GM21529 (cell line): ENCODE measurements around the gene TRIM46.
A peak's percentile ranks its signal among the peaks of the same experiment; 100 is the strongest.

Experiments
- ATAC-seq: cut with Tn5 transposase; IDR thresholded peaks from one replicate; pipeline ENCODE4 v1.9.1; 2021; ENCODE audit not compliant: unreplicated experiment

The TRIM46 gene

DNA sequence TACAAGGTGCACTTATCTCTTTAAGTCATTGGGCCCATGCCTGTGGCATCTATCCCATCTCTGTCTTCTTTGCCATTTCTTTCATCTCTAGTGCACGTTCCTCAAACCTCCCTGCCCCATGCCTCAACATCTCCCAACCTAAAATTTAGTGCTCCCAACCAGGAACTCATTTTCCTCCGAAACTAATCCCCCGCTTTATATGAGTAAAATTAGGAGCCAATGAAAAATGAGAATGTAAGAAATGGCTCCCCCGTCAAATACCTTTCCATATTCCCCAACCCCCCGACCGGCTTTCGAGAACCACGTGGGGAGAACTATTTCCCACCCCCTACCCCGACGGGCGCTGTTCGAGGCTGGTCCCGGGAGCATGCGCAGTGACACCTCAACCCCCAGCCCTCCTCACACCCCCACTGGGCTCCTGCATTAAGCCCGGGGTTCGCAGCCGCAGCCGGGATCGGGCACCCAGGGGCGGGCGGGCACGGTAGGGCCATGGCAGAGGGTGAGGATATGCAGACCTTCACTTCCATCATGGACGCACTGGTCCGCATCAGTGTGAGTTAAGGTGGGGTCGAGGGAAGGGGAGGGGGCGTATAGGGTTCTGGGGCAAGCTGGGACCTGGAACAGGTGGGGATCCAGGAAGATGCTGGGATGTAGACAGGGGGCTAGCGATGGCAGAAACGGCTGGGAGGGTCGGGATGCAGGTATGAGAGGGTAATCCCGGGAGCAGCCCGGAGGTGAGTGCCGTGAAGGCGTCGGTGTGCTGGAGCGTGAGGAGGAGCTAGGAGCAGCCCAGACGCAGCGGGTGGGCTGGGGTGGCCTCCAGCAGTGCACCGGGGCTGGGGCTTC lies at the start of gene TRIM46:
Gene TRIM46, plus strand, starts transcription at position 372 of the 846 bp plus-strand sequence. Its CDS starts 118 bp downstream, at position 490.
- ATAC-seq: no peak

- ATAC-seq: no peak
Measured at GRCh38 chr1:155124503-155125463, 48.9 kb upstream of the TRIM46 start.

DNA sequence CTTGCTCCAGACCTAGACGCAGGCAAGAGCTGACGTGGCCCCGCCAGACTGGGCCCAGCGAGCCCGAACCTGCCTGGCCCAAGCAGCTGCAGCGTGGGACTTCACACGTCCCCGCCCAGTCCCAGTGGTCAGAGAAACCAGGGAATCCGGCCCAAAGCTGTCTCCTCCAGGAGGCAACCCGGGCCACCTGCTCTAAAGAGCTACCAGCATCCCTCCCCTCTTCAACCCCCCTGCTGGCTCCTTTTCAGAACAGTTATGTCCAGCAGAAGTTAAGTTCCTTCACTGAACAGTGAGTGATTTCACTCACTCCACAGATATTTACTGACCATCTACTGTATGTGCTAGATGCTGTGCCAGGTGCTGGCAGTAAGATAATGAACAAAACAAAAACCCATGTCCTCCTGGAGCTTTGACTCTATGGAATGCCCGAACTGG lies 48.1 kb upstream of the TRIM46 start:
- no peak for ATAC-seq

- no peak for ATAC-seq
Measured at GRCh38 chr1:155125946-155126555, 47.6 kb upstream of the TRIM46 start.

- no peak for ATAC-seq
Measured at GRCh38 chr1:155126556-155127104, 47.0 kb upstream of the TRIM46 start.

- no peak for ATAC-seq
Measured at GRCh38 chr1:155127105-155127966, 46.3 kb upstream of the TRIM46 start, which contains the start of gene EFNA1. Gene EFNA1 (plus strand): TSS chr1:155127876. CDS start chr1:155127978, 102 bp downstream.

DNA sequence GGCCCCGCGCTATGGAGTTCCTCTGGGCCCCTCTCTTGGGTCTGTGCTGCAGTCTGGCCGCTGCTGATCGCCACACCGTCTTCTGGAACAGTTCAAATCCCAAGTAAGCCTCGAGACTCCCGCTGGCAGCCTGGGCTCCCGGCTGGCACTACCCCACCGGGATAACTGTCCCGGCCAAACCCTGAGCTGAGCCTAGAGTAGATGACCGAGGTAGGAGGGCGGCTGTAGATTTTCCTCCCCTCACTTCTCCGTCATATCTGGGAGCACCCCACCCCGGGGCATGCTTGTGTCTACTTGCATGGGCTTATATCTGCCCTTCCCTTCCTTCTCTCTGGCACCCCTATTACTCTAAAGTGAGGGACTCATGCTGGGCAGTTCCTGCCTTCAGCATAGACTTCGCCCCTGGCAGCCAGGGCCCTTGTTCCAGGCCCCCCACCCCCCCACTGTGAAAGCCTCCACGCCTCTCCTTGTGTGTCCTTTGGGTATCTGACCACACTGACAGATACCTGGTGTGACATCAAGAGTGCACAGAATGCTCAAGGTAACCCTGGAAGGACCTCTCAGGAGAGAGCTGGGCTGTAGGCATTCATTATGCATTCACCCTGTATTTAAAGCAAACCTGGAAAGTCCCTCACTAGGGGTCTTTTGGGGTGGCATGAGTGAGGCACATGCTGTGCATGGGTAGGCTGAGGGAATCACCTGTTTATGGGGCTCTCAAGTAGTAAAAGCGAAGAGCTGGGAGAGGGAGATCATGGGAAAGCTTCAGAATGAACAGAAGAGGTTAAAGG lies 45.5 kb upstream of the TRIM46 start:
- no peak for ATAC-seq

- ATAC-seq: no peak
Measured at GRCh38 chr1:155128755-155129473, 44.7 kb upstream of the TRIM46 start.

- no peak for ATAC-seq
Measured at GRCh38 chr1:155130272-155131006, 43.2 kb upstream of the TRIM46 start.

DNA sequence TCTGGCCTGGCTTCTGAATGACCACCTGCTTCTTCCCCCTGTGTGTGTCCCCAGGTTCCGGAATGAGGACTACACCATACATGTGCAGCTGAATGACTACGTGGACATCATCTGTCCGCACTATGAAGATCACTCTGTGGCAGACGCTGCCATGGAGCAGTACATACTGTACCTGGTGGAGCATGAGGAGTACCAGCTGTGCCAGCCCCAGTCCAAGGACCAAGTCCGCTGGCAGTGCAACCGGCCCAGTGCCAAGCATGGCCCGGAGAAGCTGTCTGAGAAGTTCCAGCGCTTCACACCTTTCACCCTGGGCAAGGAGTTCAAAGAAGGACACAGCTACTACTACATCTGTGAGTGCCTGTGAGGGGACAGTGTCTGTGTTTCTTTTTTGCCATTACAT lies 42.4 kb upstream of the TRIM46 start:
- ATAC-seq: no peak

DNA sequence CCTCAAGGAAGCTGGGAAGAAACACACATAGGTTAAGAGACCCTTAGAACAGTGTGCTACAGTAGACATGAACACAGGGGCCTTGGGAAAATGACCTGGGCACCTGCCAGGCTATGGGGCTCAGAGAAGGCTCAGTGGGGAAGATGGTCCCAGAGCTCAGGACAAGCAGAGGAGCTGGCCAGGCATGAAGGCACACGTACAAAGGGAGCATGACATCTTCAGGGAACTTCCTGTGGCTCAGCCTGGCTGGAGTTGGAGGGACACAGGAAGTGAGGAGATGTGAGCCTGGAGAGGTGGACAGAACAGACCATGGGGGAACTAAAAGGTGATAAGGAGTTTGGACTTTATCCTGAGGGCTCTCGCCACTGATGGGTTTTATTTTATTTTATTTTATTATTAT lies 41.8 kb upstream of the TRIM46 start:
- no peak for ATAC-seq

DNA sequence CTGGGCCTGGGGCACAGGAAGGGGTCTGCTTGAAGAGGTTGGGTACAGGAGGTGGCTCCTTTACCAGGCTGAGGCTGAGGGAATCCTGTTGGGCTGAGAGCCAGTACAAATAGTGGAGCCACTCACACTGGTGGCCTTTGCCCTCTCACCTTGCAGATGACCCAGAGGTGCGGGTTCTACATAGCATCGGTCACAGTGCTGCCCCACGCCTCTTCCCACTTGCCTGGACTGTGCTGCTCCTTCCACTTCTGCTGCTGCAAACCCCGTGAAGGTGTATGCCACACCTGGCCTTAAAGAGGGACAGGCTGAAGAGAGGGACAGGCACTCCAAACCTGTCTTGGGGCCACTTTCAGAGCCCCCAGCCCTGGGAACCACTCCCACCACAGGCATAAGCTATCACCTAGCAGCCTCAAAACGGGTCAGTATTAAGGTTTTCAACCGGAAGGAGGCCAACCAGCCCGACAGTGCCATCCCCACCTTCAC lies 39.8 kb upstream of the TRIM46 start:
- no peak for ATAC-seq

- no peak for ATAC-seq
Measured at GRCh38 chr1:155134322-155134721, 39.3 kb upstream of the TRIM46 start.

DNA sequence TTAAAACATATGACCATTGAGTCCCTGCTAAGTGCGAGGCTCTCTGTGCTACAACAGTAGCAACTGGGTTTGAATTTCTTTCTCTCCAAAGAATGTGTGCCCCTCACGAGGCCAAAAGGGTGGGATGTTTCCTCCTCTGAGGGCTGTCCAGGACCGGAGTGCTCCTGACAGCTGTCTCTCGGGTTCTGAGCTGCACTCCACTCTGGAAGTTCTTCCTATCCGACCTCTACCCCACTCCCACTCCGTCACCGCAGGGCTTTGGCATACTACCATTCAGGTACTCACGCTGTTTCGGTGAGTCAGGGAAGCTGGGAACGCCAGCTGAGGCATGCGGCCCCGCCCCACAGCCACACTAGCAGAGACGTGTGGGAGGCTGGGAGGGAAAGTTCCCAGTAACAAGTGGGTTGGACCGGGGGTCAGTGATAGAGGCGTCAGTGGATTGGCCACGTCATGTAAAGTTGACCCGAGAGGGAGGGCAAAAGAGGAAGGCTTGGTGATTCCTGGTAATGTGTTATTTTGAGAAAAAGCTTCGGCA lies 38.7 kb upstream of the TRIM46 start:
- ATAC-seq: no peak

- ATAC-seq: peak; percentile 75
Measured at GRCh38 chr1:155135415-155136028, 38.1 kb upstream of the TRIM46 start, which contains the start of gene SLC50A1. Gene SLC50A1 (plus strand): TSS chr1:155135852. CDS start chr1:155135912, 60 bp downstream.

DNA sequence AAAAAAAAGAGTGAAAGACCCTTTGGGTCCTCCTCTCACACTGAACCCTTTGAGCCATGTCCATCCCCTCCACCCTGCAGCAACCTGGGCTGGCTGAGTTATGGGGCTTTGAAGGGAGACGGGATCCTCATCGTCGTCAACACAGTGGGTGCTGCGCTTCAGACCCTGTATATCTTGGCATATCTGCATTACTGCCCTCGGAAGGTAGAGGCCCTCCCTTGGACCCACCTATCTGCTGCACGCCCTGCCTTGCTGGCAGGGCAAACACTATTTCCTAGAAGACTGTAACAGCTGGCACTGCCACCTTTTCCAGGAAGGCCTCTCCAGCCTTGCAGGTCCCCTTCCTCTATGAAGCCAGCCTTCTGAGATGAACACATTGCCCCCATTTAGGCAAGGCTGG lies 36.9 kb upstream of the TRIM46 start:
- ATAC-seq: no peak
